HG02852 (cell line): ENCODE measurements around the gene LRMDA.

Experiments
- ATAC-seq: cut with Tn5 transposase; IDR thresholded peaks from one replicate; pipeline ENCODE4 v1.9.1; 2021; ENCODE audit warnings: mild to moderate bottlenecking, moderate library complexity; ENCODE audit not compliant: unreplicated experiment

The LRMDA gene

GRCh38 chr10:76169246-76169645 lies 737.8 kb downstream of the LRMDA start:
- no peak for ATAC-seq

GRCh38 chr10:76172020-76172419 lies 740.6 kb downstream of the LRMDA start:
- no peak for ATAC-seq

- no peak for ATAC-seq
These were observed 744.2 kb downstream of the LRMDA start for GRCh38 chr10:76175533-76176165.

- no peak for ATAC-seq
These were observed 744.7 kb downstream of the LRMDA start for GRCh38 chr10:76176166-76176550.

- ATAC-seq = no peak
These were observed 746.5 kb downstream of the LRMDA start for GRCh38 chr10:76177936-76178335.

GRCh38 chr10:76178532-76179292 lies 747.3 kb downstream of the LRMDA start:
- no peak for ATAC-seq

GRCh38 chr10:76179806-76180205 lies 748.4 kb downstream of the LRMDA start:
- no peak for ATAC-seq

GRCh38 chr10:76184647-76185046 lies 753.2 kb downstream of the LRMDA start:
- ATAC-seq = no peak

- ATAC-seq = no peak
These were observed 754.3 kb downstream of the LRMDA start for GRCh38 chr10:76185471-76186301.

GRCh38 chr10:76188216-76188615 lies 756.8 kb downstream of the LRMDA start:
- no peak for ATAC-seq

- ATAC-seq = no peak
These were observed 759.3 kb downstream of the LRMDA start for GRCh38 chr10:76190634-76191270.

- no peak for ATAC-seq
These were observed 759.9 kb downstream of the LRMDA start for GRCh38 chr10:76191336-76191735.

- ATAC-seq = no peak
These were observed 760.7 kb downstream of the LRMDA start for GRCh38 chr10:76192151-76192550.

- ATAC-seq = no peak
These were observed 761.4 kb downstream of the LRMDA start for GRCh38 chr10:76192694-76193320.

GRCh38 chr10:76195654-76196390 lies 764.4 kb downstream of the LRMDA start:
- ATAC-seq = no peak

- ATAC-seq = no peak
These were observed 765.9 kb downstream of the LRMDA start for GRCh38 chr10:76197293-76197692.

GRCh38 chr10:76198287-76199035 lies 767.0 kb downstream of the LRMDA start:
- no peak for ATAC-seq

GRCh38 chr10:76201962-76202361 lies 770.5 kb downstream of the LRMDA start:
- no peak for ATAC-seq

- ATAC-seq = no peak
These were observed 771.4 kb downstream of the LRMDA start for GRCh38 chr10:76202777-76203176.
